Spinal cord (tissue), 10 donors: ENCODE measurements around the gene C1orf116. TPM values are rescaled to one million over a fixed set of nuclear protein-coding genes. Genes with fewer than 3 reads are reported as not detected.
A peak's percentile ranks its signal among the peaks of the same experiment; 100 is the strongest.

Experiments
- DNase-seq, 6 donors: peaks; one replicate each; pipeline versions ENCODE4 v3.0.0 to v3.0.0-alpha.2; 2013 to 2015; ENCODE audit warnings: low spot score in 6 of 6, low read depth in 4 of 6
- H3K27ac ChIP-seq: one replicate; pipeline ENCODE4 v1.5.1; 2013; ENCODE audit warnings: low read depth, low read length, control low read depth
- H3K27me3 ChIP-seq: one replicate; pipeline ENCODE4 v1.6.1; 2013; ENCODE audit warnings: low read length; ENCODE audit not compliant: control insufficient read depth, insufficient read depth
- H3K36me3 ChIP-seq: one replicate; pipeline ENCODE4 v1.6.1; 2013; ENCODE audit warnings: low read length; ENCODE audit not compliant: control insufficient read depth, insufficient read depth
- H3K4me1 ChIP-seq: one replicate; pipeline ENCODE4 v1.6.1; 2013; ENCODE audit warnings: low read length; ENCODE audit not compliant: control insufficient read depth, insufficient read depth
- H3K4me3 ChIP-seq: one replicate; pipeline ENCODE4 v1.5.1; 2013; ENCODE audit warnings: low read depth, low read length, control low read depth
- H3K9me3 ChIP-seq: one replicate; pipeline ENCODE4 v1.6.1; 2013; ENCODE audit warnings: low read length; ENCODE audit not compliant: control insufficient read depth, insufficient read depth
- WGBS: methylation state at CpG from one replicate; pipeline ENCODE4 v1.1.5; 2013; ENCODE audit warnings: missing lambda C conversion rate; ENCODE audit not compliant: insufficient coverage; 5-methylcytosine and 5-hydroxymethylcytosine counted together
- polyA plus RNA-seq, 2 donors: library from polyadenylated mRNA; unstranded; fragments of 120-200 nt; gene quantifications; one replicate each; pipeline ENCODE4 v1.2.1, GENCODE V29; 2013; ENCODE audit not compliant: insufficient read length in 2 of 2
- total RNA-seq, 2 donors: library from RNA; depleted of rRNA in 1 of 2; stranded (reverse); fragments of 120-200 nt in 1 of 2; fragments of >200 nt in 1 of 2; gene quantifications; one replicate each; pipeline versions ENCODE4 v1.2.3 to v1.2.4, GENCODE V29; 2013 to 2014
- donor health status: healthy.

The C1orf116 gene
- total and polyA plus RNA-seq, 4 donors, result 0.10 to 0.30 (median 0.18) TPM

DNA sequence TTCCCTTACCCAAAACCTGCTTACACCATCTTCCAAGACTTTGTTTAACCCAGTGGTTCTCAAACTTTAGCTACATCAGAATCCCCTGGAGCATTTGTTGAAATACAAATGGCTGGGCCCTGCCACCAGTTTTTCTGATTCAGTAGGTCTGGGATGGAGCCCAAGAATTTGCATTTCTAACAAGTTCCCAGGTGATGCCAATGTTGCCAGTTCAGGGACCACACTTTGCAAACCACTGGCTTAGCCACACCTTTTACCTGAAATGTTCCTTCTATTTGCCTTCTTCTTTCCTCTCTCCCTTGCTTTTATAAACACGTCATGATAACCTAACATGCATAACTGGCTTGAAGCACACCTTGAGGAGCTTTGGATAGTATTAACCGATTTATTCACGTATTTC is 46.2 kb downstream of the C1orf116 start:
- no CpG with 5 or more reads among the region's 3 CpGs for WGBS
- H3K27me3 ChIP-seq, result no peaks in the 10 kb centered on the region
- no peak for DNase-seq
- H3K4me1 ChIP-seq, result no peaks in the 10 kb centered on the region
- H3K4me3 ChIP-seq, result no peak overlapping the region
- H3K27ac ChIP-seq, result no peak overlapping the region
- no peaks in the 10 kb centered on the region for H3K9me3 ChIP-seq
- no peaks in the 10 kb centered on the region for H3K36me3 ChIP-seq

DNA sequence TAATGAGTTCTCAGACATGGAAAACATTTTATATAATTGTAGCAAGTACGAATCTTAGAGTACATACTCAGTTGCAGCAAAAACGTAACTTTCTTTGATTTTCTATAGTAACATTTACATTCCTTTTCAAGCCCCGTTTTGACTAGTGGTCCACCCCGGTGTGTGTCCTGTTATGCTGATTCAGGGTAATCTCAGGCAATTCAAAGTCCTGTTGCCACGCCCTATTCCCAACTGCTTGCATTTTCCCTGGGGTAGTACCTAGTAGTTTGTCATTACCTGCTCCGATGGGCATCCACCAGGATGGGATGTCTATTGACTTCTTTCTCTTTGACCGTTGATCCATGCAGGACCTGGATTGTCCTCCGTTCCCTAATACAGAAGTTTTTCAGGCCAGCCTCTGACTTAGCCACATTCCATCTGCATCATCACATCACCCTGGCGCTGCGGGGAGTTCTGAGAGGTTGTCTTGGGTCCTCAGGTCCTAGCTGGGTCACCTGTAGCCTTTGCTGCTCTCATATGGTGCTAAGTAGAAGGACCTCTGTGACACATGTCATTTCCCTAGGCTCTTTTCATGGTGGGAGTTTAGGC is 47.3 kb downstream of the C1orf116 start:
- DNase-seq, result no peak
- 46% methylated on average over 6 of the region's 10 CpGs for WGBS
- no peaks in the 10 kb centered on the region for H3K36me3 ChIP-seq
- no peaks in the 10 kb centered on the region for H3K9me3 ChIP-seq
- H3K27me3 ChIP-seq, result no peaks in the 10 kb centered on the region
- no peak overlapping the region for H3K4me3 ChIP-seq
- no peaks in the 10 kb centered on the region for H3K4me1 ChIP-seq
- no peak overlapping the region for H3K27ac ChIP-seq

DNA sequence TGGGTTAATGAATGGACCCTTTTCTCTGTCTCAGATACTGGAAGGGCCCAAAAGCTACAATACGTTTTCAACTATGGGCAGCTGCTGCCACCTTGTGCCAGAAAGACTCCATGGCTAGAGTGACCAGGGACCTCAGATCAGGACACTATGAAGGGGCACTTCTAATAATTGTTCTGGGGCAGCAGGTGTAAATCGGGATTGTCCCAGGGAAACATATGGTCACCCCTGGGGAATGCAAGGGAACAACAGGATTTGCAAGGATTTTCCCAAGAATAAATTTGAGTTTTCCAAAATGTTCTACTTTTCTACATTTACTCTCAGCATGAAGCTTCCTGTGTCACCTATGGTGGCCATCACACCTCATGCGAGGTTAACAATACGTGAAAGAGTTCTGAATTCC is 50.3 kb downstream of the C1orf116 start:
- WGBS, result 9% methylated on average over 3 of the region's 4 CpGs
- no peaks in the 10 kb centered on the region for H3K36me3 ChIP-seq
- H3K4me3 ChIP-seq, result no peak overlapping the region
- H3K4me1 ChIP-seq, result no peaks in the 10 kb centered on the region
- H3K27ac ChIP-seq, result no peak overlapping the region
- DNase-seq, result peak; percentile 21 to 86 (median 40)
- no peaks in the 10 kb centered on the region for H3K27me3 ChIP-seq
- no peaks in the 10 kb centered on the region for H3K9me3 ChIP-seq

DNA sequence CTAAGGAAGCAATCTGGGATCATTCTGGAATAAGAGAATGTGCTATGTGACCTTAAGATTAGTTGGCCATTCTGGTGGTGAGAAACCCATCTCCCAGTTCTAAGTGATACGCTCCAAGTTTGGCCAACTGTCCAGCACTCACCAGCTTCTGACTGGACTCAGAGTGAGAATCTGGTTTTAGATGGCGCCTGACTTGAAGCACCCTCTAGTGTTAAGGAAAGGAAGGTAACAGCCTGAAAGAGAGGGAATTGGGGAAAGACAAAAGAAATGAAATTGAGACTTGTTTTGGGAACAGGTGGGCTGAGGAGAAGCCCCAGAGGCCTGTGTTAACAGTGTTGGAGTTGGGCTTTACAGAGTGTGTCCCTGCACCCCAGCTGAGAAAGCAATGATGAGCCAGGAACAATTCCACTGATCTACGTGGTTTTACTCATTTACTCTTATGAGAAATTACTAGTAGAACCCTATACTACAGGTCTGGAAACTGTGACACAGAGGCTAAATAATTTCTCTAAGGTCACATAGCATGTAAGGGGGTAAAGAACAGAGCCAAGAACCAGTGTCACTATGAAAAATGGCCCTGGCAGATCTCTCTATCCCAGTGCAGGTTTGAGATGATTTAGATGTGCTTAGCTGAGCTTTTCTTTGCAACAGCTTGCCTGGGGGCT is 53.0 kb downstream of the C1orf116 start:
- no peaks in the 10 kb centered on the region for H3K36me3 ChIP-seq
- H3K9me3 ChIP-seq, result no peaks in the 10 kb centered on the region
- H3K27me3 ChIP-seq, result no peaks in the 10 kb centered on the region
- no peak overlapping the region for H3K27ac ChIP-seq
- H3K4me3 ChIP-seq, result no peak overlapping the region
- peak in 1 of 6 donors; percentile 54 for DNase-seq
- H3K4me1 ChIP-seq, result no peaks in the 10 kb centered on the region
- WGBS, result 79% methylated on average over 2 of the region's 3 CpGs

DNA sequence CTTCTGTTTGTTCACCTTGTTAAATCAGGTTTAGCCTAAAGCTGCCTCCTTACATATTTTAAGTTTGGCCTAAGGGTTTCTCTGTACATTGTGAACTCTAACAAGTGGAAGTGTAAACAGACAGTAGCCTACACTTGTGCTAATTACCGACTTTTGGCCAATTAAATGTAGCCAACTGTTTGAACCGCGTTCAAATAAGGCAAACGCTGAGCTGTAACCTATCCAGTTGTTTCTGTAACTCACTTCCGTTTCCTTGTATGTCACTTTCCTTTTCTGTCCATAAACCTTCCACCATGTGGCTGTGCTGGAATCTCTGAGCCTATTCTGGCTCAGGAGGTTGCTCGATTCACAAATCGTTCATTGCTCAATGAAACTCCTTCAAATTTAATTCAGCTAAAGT is 54.3 kb downstream of the C1orf116 start:
- Histone ChIP-seq H3K4me1 (no peaks in the 10 kb centered on the region), H3K27me3 (no peaks in the 10 kb centered on the region), H3K27ac (no peak overlapping the region), H3K4me3 (no peak overlapping the region), H3K9me3 (no peaks in the 10 kb centered on the region), H3K36me3 (no peaks in the 10 kb centered on the region)
- WGBS, result 93% methylated on average over 6 of the region's 7 CpGs
- no peak for DNase-seq

DNA sequence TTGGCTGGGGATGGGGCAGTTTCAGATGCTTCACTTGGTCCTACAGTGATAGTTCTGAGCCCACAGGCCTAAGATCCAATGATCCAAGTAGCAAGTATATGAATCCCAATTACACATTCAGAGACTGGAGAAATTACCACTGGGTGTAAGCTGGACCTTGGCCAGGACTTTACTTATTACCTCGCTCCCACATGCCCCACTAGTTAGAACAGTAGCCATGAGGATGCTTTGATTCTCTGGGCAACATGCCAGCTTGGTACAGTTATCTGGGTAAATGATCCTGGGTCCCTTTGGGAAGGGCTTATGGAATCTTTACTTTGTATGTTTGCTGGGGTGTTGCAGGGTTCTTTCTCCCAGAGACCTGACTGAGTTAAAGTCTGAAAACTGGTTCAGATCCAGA is 57.2 kb downstream of the C1orf116 start:
- H3K4me3 ChIP-seq, result no peak overlapping the region
- H3K4me1 ChIP-seq, result no peaks in the 10 kb centered on the region
- no peaks in the 10 kb centered on the region for H3K36me3 ChIP-seq
- DNase-seq, result peak in 1 of 6 donors; percentile 80
- no peak overlapping the region for H3K27ac ChIP-seq
- H3K27me3 ChIP-seq, result no peaks in the 10 kb centered on the region
- no peaks in the 10 kb centered on the region for H3K9me3 ChIP-seq
- WGBS, result no CpG with 5 or more reads among the region's 1 CpG

DNA sequence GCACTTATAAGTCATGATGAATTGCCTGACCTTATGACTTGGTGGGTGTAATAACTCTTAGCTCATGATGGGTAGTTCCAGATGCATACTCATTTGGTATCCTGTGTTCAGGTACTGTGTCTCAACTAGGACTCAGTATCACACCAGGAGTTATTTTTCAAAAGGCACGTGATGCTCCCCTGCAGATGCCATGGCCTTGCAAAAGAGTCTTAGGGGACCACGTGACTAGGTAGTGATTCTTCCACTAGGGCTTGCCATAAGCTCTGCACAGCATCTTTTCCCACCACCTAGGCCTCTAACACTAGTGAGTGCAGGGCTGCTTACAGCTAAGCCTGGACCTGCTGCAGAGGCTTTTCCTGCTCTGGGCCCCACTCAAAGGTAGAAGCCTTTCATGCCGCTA is 58.4 kb downstream of the C1orf116 start:
- no peak for DNase-seq
- H3K4me3 ChIP-seq, result no peak overlapping the region
- H3K4me1 ChIP-seq, result no peaks in the 10 kb centered on the region
- WGBS, result 87% methylated on average over 3 of the region's 3 CpGs
- H3K36me3 ChIP-seq, result no peaks in the 10 kb centered on the region
- no peaks in the 10 kb centered on the region for H3K27me3 ChIP-seq
- H3K9me3 ChIP-seq, result no peaks in the 10 kb centered on the region
- H3K27ac ChIP-seq, result no peak overlapping the region

DNA sequence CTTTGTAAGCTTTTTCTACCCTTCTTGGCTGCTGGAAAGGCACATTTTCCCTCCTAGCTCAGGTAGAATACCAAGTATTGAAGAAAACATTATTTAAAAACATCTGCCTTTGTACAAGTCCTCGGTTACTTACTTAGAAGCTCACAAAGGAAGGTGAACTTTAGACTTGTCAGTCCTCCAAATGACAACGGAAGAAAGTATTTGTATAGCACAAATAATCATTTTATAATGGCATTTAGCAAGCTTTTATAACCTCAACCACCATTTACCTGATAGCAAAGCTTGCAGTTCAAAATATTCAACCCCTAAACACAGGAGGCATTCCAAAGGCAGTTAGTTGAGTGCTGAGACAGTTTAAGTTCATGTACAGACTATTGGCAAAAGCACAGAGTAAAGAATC is 59.8 kb downstream of the C1orf116 start:
- WGBS, result no CpG with 5 or more reads among the region's 2 CpGs
- Histone ChIP-seq H3K4me3 (no peak overlapping the region), H3K27me3 (no peaks in the 10 kb centered on the region), H3K27ac (no peak overlapping the region), H3K4me1 (no peaks in the 10 kb centered on the region), H3K9me3 (no peaks in the 10 kb centered on the region), H3K36me3 (no peaks in the 10 kb centered on the region)
- DNase-seq, result no peak

DNA sequence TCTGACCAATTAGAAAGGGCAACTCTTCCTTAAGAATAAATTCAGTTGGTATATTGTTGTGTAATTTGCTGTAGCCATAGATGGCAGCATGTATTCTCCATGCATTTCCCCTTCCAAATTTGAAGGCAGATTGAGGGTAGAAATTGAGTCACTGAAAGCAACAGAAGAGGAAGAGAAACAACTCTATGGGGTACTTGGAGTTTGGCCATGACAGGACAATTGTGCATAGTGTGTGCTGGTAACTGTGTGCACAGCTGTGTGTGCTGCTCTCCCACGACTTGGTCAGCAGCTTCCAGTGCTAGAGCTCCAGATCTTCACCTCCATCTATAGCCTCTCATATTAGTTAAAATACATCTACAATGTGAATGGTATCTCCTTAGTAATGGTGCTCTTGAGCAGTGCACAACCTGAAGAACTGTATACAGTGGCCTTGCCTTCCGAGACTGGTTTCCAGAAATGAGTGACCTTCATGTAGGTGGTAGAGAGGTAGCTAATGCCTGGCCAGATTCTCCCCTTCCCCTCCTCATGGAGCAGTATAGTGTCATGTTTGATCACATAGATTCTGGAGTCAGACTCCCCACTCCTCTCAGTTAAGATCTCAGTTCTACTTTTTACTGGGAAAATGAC is 61.4 kb downstream of the C1orf116 start:
- no peak for DNase-seq
- WGBS, result no CpG with 5 or more reads among the region's 2 CpGs
- Histone ChIP-seq H3K36me3 (no peaks in the 10 kb centered on the region), H3K4me1 (no peaks in the 10 kb centered on the region), H3K9me3 (no peaks in the 10 kb centered on the region), H3K4me3 (no peak overlapping the region), H3K27me3 (no peaks in the 10 kb centered on the region), H3K27ac (no peak overlapping the region)

DNA sequence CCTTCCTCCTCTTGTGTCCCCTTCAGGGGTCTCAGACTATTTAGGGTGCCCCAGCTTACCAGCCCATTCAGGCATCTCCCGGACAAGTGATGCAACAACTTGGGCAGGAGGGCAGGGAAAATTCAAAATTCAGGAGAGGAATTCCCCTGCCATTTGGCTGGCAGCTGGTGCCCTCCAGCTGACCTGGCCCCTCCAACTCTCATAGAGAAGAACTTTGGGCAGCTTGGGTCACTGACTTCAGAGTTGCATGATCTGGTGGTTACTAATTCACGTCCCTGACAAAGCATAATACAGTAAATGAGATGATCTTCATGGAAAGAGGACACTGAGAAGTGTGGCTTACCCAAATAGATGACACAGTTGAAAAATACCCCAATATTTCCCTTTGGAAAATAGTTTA is 62.1 kb downstream of the C1orf116 start, which contains the start of gene FCAMR:
FCAMR (minus strand) TSS at position 15 of the 400 bp plus-strand sequence. CDS start 335 bp downstream, outside the sequence.
- Histone ChIP-seq H3K4me3 (no peak within 1 kb of the TSS), H3K27ac (no peak within 1 kb of the TSS), H3K4me1 (no peaks in the 10 kb centered on the region), H3K36me3 (no peaks in the 10 kb centered on the region), H3K27me3 (no peaks in the 10 kb centered on the region), H3K9me3 (no peaks in the 10 kb centered on the region)
- no peak for DNase-seq
- no CpG with 5 or more reads among the region's 2 CpGs for WGBS
